PC-9 (cell line): Measurements from ENCODE around the gene PRSS3.
"Not testable (repeated sequence)": the region's sequence is repeated elsewhere in the genome, so short reads cannot be mapped to it uniquely, and the experiment has no call there.

Source experiments
- CTCF ChIP-seq: fragments of 200-600 bp; sonication (generic); conservative IDR thresholded peaks from 2 replicates; pipeline ENCODE4 v1.6.1; 2017; ENCODE audit warnings: mixed run types, antibody characterized with exemption, mild to moderate bottlenecking, moderate library complexity
- EZH2 ChIP-seq: fragments of 200-600 bp; sonication (generic); IDR thresholded peaks from 2 replicates; pipeline ENCODE4 v1.8.0; 2017; ENCODE audit warnings: antibody characterized with exemption, low read depth

GRCh38 chr9:33847894-33848205 lies 52.5 kb downstream of the PRSS3 start:
- TF ChIP-seq CTCF, EZH2: not testable (repeated sequence)
